OCI-LY3 (cell line): ENCODE results near the gene CAMK2G.

Experiments used
- CTCF ChIP-seq: fragments of 200-600, 300-600 bp; sonication (generic); IDR thresholded peaks from 2 replicates; pipeline ENCODE4 v1.5.1; 2014; ENCODE audit warnings: antibody characterized with exemption, low read length, low read depth
- EZH2phosphoT487 ChIP-seq: fragments of 200-600 bp; shearing (Covaris generic); IDR thresholded peaks from 2 replicates; pipeline ENCODE4 v1.6.1; 2018; ENCODE audit warnings: antibody characterized with exemption, mixed run types, low read depth

GRCh38 chr10:73838827-73839226, 35.5 kb downstream of the CAMK2G start:
- TF ChIP-seq CTCF (no peak), EZH2phosphoT487 (no peak)
